Measurements from ENCODE around the gene NUDT4. TPM values are rescaled to one million over a fixed set of nuclear protein-coding genes. Genes with fewer than 3 reads are reported as not detected.

Gene NUDT4
- total and polyA plus RNA-seq, 9 of the 15 experiments (the other 6 are each of a cell fraction or from before 2014, with no cell fraction given), result 38.1 to 164 (median 99.2) TPM

- no peak for TF ChIP-seq CHD7 (IDR thresholded peaks at IDR 0.05; ENCODE audit: low read depth, low read length)
- TF ChIP-seq NR3C1 (CRISPR knock-in tag; IDR thresholded peaks at IDR 0.05), result no peak
- TF ChIP-seq SIRT6 (IDR thresholded peaks at IDR 0.05; ENCODE audit: low read depth, low read length), result no peak
- no peak for TF ChIP-seq ZBTB34 (CRISPR knock-in tag; IDR thresholded peaks at IDR 0.05)
- no peak for TF ChIP-seq SNIP1 (IDR thresholded peaks at IDR 0.05; ENCODE audit: low read depth)
- TF ChIP-seq ZNF740 (CRISPR knock-in tag; IDR thresholded peaks at IDR 0.05), result 0 out of 2 replicates have a peak, but pooled peaks have one; percentile 13
- TF ChIP-seq ZNF740 (tag; IDR thresholded peaks at IDR 0.05), result no peak
- no peak for TF ChIP-seq MTA2 (IDR thresholded peaks at IDR 0.05; ENCODE audit: low read depth)
- no peak; the same call in 1 of the 2 replicates for TF ChIP-seq PRMT5 (CRISPR knock-in tag; IDR thresholded peaks at IDR 0.05)
- TF ChIP-seq CREB3L1 (IDR thresholded peaks at IDR 0.05; ENCODE audit: borderline replicate concordance, low read depth), result no peak
Observed at GRCh38 chr12:93441081-93441616, 63.4 kb downstream of the NUDT4 start (continued).
